Measurements from ENCODE around the gene HM13.
A peak's percentile ranks its signal among the peaks of the same experiment; 100 is the strongest.
"Not testable (repeated sequence)": the region's sequence is repeated elsewhere in the genome, so short reads cannot be mapped to it uniquely, and the experiment has no call there.

HM13 gene

GRCh38 chr20:31502884-31503673 is 11.2 kb upstream of the HM13 start:
- peak; percentile 85 for DNase-seq (ENCODE audit: low spot score)

GRCh38 chr20:31505903-31506302 is 8.3 kb upstream of the HM13 start:
- DNase-seq (ENCODE audit: low spot score) = no peak

GRCh38 chr20:31508517-31509244 is 5.6 kb upstream of the HM13 start:
- no peak for DNase-seq (ENCODE audit: low spot score)

GRCh38 chr20:31515072-31515774 is 981 bp downstream of the HM13 start:
- DNase-seq (ENCODE audit: low spot score) = no peak

- DNase-seq (ENCODE audit: low spot score) = no peak
These were observed 1.5 kb downstream of the HM13 start for GRCh38 chr20:31515775-31516107.

GRCh38 chr20:31516166-31516565 is 1.9 kb downstream of the HM13 start:
- DNase-seq (ENCODE audit: low spot score) = no peak

GRCh38 chr20:31516651-31517050 is 2.4 kb downstream of the HM13 start:
- DNase-seq (ENCODE audit: low spot score) = no peak

GRCh38 chr20:31517373-31517772 is 3.1 kb downstream of the HM13 start:
- peak; percentile 13 for DNase-seq (ENCODE audit: low spot score)

GRCh38 chr20:31521267-31521666 is 7.0 kb downstream of the HM13 start:
- not testable (repeated sequence) for DNase-seq (ENCODE audit: low spot score)

- no peak for DNase-seq (ENCODE audit: low spot score)
These were observed 8.5 kb downstream of the HM13 start for GRCh38 chr20:31522731-31523130.

GRCh38 chr20:31523361-31524283 is 9.4 kb downstream of the HM13 start:
- no peak for DNase-seq (ENCODE audit: low spot score)

GRCh38 chr20:31527266-31527665 is 13.0 kb downstream of the HM13 start:
- no peak for DNase-seq (ENCODE audit: low spot score)

GRCh38 chr20:31535298-31535697 is 21.1 kb downstream of the HM13 start:
- DNase-seq (ENCODE audit: low spot score) = no peak

- DNase-seq (ENCODE audit: low spot score) = no peak
These were observed 22.3 kb downstream of the HM13 start for GRCh38 chr20:31536575-31536974.

- DNase-seq (ENCODE audit: low spot score) = no peak
These were observed 23.1 kb downstream of the HM13 start for GRCh38 chr20:31537116-31537871.

GRCh38 chr20:31537890-31538289 is 23.6 kb downstream of the HM13 start:
- DNase-seq (ENCODE audit: low spot score) = no peak

GRCh38 chr20:31538326-31538725 is 24.1 kb downstream of the HM13 start:
- no peak for DNase-seq (ENCODE audit: low spot score)

- not testable (repeated sequence) for DNase-seq (ENCODE audit: low spot score)
These were observed 25.4 kb downstream of the HM13 start for GRCh38 chr20:31539636-31540035.

- no peak for DNase-seq (ENCODE audit: low spot score)
These were observed 26.2 kb downstream of the HM13 start for GRCh38 chr20:31540406-31540805.

- no peak for DNase-seq (ENCODE audit: low spot score)
These were observed 28.1 kb downstream of the HM13 start for GRCh38 chr20:31542201-31542842.

- DNase-seq (ENCODE audit: low spot score) = no peak
These were observed 28.7 kb downstream of the HM13 start for GRCh38 chr20:31542963-31543362.
